Ureter (tissue), 1 donor: Measurements from ENCODE around the gene ADAM22. TPM values are rescaled to one million over a fixed set of nuclear protein-coding genes. Genes with fewer than 3 reads are reported as not detected.

Source experiments
- DNase-seq: peaks from one replicate; pipeline ENCODE4 v3.0.0-alpha.2; 2020; ENCODE audit warnings: low spot score
- total RNA-seq: library from RNA; stranded (reverse); gene quantifications from one replicate; pipeline ENCODE4 v1.2.4, GENCODE V29; 2023
- donor health status: DM: yes; HTN: yes; CAD: no.

ADAM22 gene
- total RNA-seq, 1 donor from 2014 or later = 26.4 TPM

- DNase-seq = no peak
Measured at GRCh38 chr7:87948371-87948770, 14.3 kb downstream of the ADAM22 start.

GRCh38 chr7:87959336-87959735, 25.3 kb downstream of the ADAM22 start:
- DNase-seq = no peak

- no peak for DNase-seq
Measured at GRCh38 chr7:87960239-87960638, 26.2 kb downstream of the ADAM22 start.

- no peak for DNase-seq
Measured at GRCh38 chr7:87961754-87962153, 27.7 kb downstream of the ADAM22 start.

- DNase-seq = no peak
Measured at GRCh38 chr7:87966271-87966670, 32.2 kb downstream of the ADAM22 start.

- no peak for DNase-seq
Measured at GRCh38 chr7:87968021-87968420, 34.0 kb downstream of the ADAM22 start.

GRCh38 chr7:87982116-87982515, 48.1 kb downstream of the ADAM22 start:
- no peak for DNase-seq

- no peak for DNase-seq
Measured at GRCh38 chr7:87984088-87984487, 50.0 kb downstream of the ADAM22 start.

GRCh38 chr7:87993269-87993668, 59.2 kb downstream of the ADAM22 start:
- DNase-seq = no peak

- DNase-seq = no peak
Measured at GRCh38 chr7:87999261-87999660, 65.2 kb downstream of the ADAM22 start.

- no peak for DNase-seq
Measured at GRCh38 chr7:88001744-88002530, 67.9 kb downstream of the ADAM22 start.

- no peak for DNase-seq
Measured at GRCh38 chr7:88002617-88003016, 68.6 kb downstream of the ADAM22 start.

GRCh38 chr7:88003581-88003980, 69.5 kb downstream of the ADAM22 start:
- no peak for DNase-seq

GRCh38 chr7:88005191-88005590, 71.1 kb downstream of the ADAM22 start:
- no peak for DNase-seq

- no peak for DNase-seq
Measured at GRCh38 chr7:88009651-88010050, 75.6 kb downstream of the ADAM22 start.

- DNase-seq = no peak
Measured at GRCh38 chr7:88012086-88012485, 78.0 kb downstream of the ADAM22 start.

GRCh38 chr7:88013981-88014380, 79.9 kb downstream of the ADAM22 start:
- DNase-seq = no peak

- no peak for DNase-seq
Measured at GRCh38 chr7:88014581-88014980, 80.5 kb downstream of the ADAM22 start.

- no peak for DNase-seq
Measured at GRCh38 chr7:88015309-88015708, 81.3 kb downstream of the ADAM22 start.

- DNase-seq = no peak
Measured at GRCh38 chr7:88018501-88018900, 84.5 kb downstream of the ADAM22 start.

GRCh38 chr7:88020953-88021665, 87.1 kb downstream of the ADAM22 start:
- no peak for DNase-seq

- DNase-seq = no peak
Measured at GRCh38 chr7:88027724-88028123, 93.7 kb downstream of the ADAM22 start.

GRCh38 chr7:88034083-88034695, 100.1 kb downstream of the ADAM22 start:
- DNase-seq = no peak
